HEK293 (cell line): ENCODE data around the gene BAIAP2.

ENCODE experiments used
- CTCF ChIA-PET: fragments of 350-600 bp; formaldehyde crosslinking; extraction: SDS; loops from one replicate; lab custom pipeline; 2021; ENCODE audit warnings: antibody characterized with exemption; lab: Yijun Ruan, JAX
- POLR2A ChIA-PET: fragments of 300-600 bp; formaldehyde crosslinking; extraction: SDS; loops from one replicate; lab custom pipeline; 2020; ENCODE audit warnings: antibody characterized with exemption, inconsistent platforms; lab: Yijun Ruan, JAX
- H3K27ac ChIP-seq: fragments of 200-500 bp; sonication (Bioruptor generic); 2 replicates; pipeline ENCODE4 v1.5.1; 2014; ENCODE audit warnings: low read depth, low read length, control low read depth, inconsistent platforms; ENCODE audit errors: extremely low read depth
- H3K36me3 ChIP-seq, 2 experiments: fragments of 200-500 bp in 1 of 2; sonication (Bioruptor generic) in 1 of 2; 1 replicate in 1 of 2; 2 replicates in 1 of 2; pipeline ENCODE4 v1.5.1; 2014 to 2017; ENCODE audit warnings: inconsistent platforms in 2 of 2, low read length in 2 of 2; ENCODE audit not compliant: control insufficient read depth in 2 of 2, insufficient read depth in 1 of 2
- H3K4me1 ChIP-seq: fragments of 200-500 bp; sonication (Bioruptor generic); 2 replicates; pipeline ENCODE4 v1.5.1; 2014; ENCODE audit warnings: mild to moderate bottlenecking, low read length, inconsistent platforms; ENCODE audit not compliant: control insufficient read depth, insufficient read depth
- H3K4me3 ChIP-seq: 2 replicates; pipeline ENCODE4 v1.5.1; 2011; ENCODE audit warnings: low read depth, mild to moderate bottlenecking, control low read depth, low read length, moderate library complexity
- H3K9me3 ChIP-seq: fragments of 200-500 bp; sonication (Bioruptor generic); 2 replicates; pipeline ENCODE4 v1.5.1; 2014; ENCODE audit warnings: low read depth, low read length, inconsistent platforms; ENCODE audit not compliant: control insufficient read depth, insufficient read depth
- ATF2 ChIP-seq: fragments of 450-650 bp; formaldehyde crosslinking; IDR thresholded peaks from 2 replicates; pipeline ENCODE4 v1.5.1; 2016; ENCODE audit warnings: missing biosample characterization, missing genetic modification characterization, low read depth
- KLF9 ChIP-seq: fragments of 450-650 bp; formaldehyde crosslinking; IDR thresholded peaks from 2 replicates; pipeline ENCODE4 v1.5.1; 2016; ENCODE audit warnings: missing biosample characterization, missing genetic modification characterization, low read depth
- PRDM4 ChIP-seq: fragments of 450-650 bp; formaldehyde crosslinking; IDR thresholded peaks from 2 replicates; pipeline ENCODE4 v1.5.1; 2017; ENCODE audit warnings: missing biosample characterization, missing genetic modification characterization
- ZBTB11 ChIP-seq: fragments of 450-650 bp; formaldehyde crosslinking; conservative IDR thresholded peaks from 2 replicates; pipeline ENCODE4 v1.5.1; 2016; ENCODE audit warnings: low read depth, missing biosample characterization, missing genetic modification characterization
- ZEB2 ChIP-seq: fragments of 450-650 bp; formaldehyde crosslinking; IDR thresholded peaks from 2 replicates; pipeline ENCODE4 v1.5.1; 2016; ENCODE audit warnings: missing biosample characterization, missing genetic modification characterization
- ZNF157 ChIP-seq: fragments of 450-650 bp; formaldehyde crosslinking; IDR thresholded peaks from 2 replicates; pipeline ENCODE4 v1.5.1; 2016; ENCODE audit warnings: missing biosample characterization, missing genetic modification characterization
- ZNF341 ChIP-seq: fragments of 450-650 bp; formaldehyde crosslinking; IDR thresholded peaks from 2 replicates; pipeline ENCODE4; 2016; ENCODE audit warnings: low read depth, missing biosample characterization, missing genetic modification characterization
- ZNF473 ChIP-seq: fragments of 450-650 bp; formaldehyde crosslinking; IDR thresholded peaks from 2 replicates; pipeline ENCODE4 v1.5.1; 2017; ENCODE audit warnings: missing biosample characterization, missing genetic modification characterization
- ZNF518A ChIP-seq: fragments of 450-650 bp; formaldehyde crosslinking; conservative IDR thresholded peaks from 2 replicates; pipeline ENCODE4 v1.5.1; 2016; ENCODE audit warnings: low read depth, missing biosample characterization, missing genetic modification characterization
- ZSCAN4 ChIP-seq: fragments of 450-650 bp; formaldehyde crosslinking; IDR thresholded peaks from 2 replicates; pipeline ENCODE4 v1.5.1; 2017; ENCODE audit warnings: missing biosample characterization, missing genetic modification characterization

The BAIAP2 gene

GRCh38 chr17:81025741-81026129, 9.2 kb upstream of the BAIAP2 start (continued):
- no peak for TF ChIP-seq PRDM4
- no peak for TF ChIP-seq ZNF341 (tag by site-specific recombination)

GRCh38 chr17:81026266-81027036, 8.5 kb upstream of the BAIAP2 start:
- Histone ChIP-seq H3K9me3 (no peaks in the 10 kb centered on the region), H3K36me3 (peaks cover 0 to 4% of the 10 kb centered on the region in 2 experiments; a peak in 1 of 3 replicates), H3K27ac (no peak overlapping the region), H3K4me3 (no peak overlapping the region), H3K4me1 (no peaks in the 10 kb centered on the region)
- CTCF ChIA-PET: interaction anchor here (0.8 to 5.7 kb wide), 6 partner anchors 9 to 76 kb away, joined by 3 to 109 read pairs (median 6); no protein-coding TSS in a partner anchor
- TF ChIP-seq ZSCAN4 (no peak), ZNF518A (no peak), ZBTB11 (no peak), ZNF157 (no peak), KLF9 (tag by site-specific recombination) (no peak), ZNF473 (no peak), ATF2 (tag by site-specific recombination) (no peak), ZEB2 (tag by site-specific recombination) (no peak)
- POLR2A ChIA-PET: interaction anchor here (0.6 to 1.8 kb wide), 2 partner anchors 9 to 21 kb away, joined by 6 to 11 read pairs; partner anchors contain the start of gene BAIAP2
